ENCODE measurements around the gene PCDHA4. TPM values are rescaled to one million over a fixed set of nuclear protein-coding genes. Genes with fewer than 3 reads are reported as not detected.

Gene PCDHA4
- 1 to 10 TPM; 3.4 to 4.5 TPM for total RNA-seq
- polyA plus RNA-seq (ENCODE audit: insufficient read depth, low read depth, low replicate concordance), result 1.3 TPM
- long read RNA-seq, donor 1, full-length matches to known transcripts, result 1 of 1 reads
- long read RNA-seq, donor 1, partial matches to known transcripts, result 0 of 1 reads
- long read RNA-seq, donor 1, other reads (novel, unspliced or antisense), result 0 of 1 reads
- long read RNA-seq, donor 2, result 0 reads

- Histone ChIP-seq H3K9me3 (no peaks in the 10 kb centered on the region), H3K27ac (peak within 1 kb of the TSS in 1 of 2 donors; percentile 59), H3K4me3 (peak within 1 kb of the TSS; percentile 47 to 61)
Observed at GRCh38 chr5:140806834-140807775, at the start of gene PCDHA4. TSS of gene PCDHA4 (plus strand) at chr5:140807068.

GRCh38 chr5:140764177-140764973, 42.5 kb upstream of the PCDHA4 start:
- Histone ChIP-seq H3K4me3 (no peak overlapping the region), H3K27me3 (no peaks in the 10 kb centered on the region), H3K27ac (no peak overlapping the region), H3K36me3 (ENCODE audit: low read depth, missing control alignments) (no peaks in the 10 kb centered on the region), H3K9me3 (peaks cover 5% of the 10 kb centered on the region), H3K4me1 (no peaks in the 10 kb centered on the region)
- 89% methylated on average over 2 of the region's 2 CpGs for WGBS, 2 donors
- no peak for TF ChIP-seq CTCF (IDR thresholded peaks at IDR 0.05)
- TF ChIP-seq POLR2A (IDR thresholded peaks at IDR 0.05), result no peak
- DNase-seq, result no peak
- intact Hi-C loops (cut with DNase I; ENCODE audit: low total_unique reads), result no loop called here

More at GRCh38 chr5:140806834-140807775, at the start of gene PCDHA4:
- TF ChIP-seq POLR2A (IDR thresholded peaks at IDR 0.05), result no peak
- peak; percentile 26 to 46 (median 30) for TF ChIP-seq CTCF (IDR thresholded peaks at IDR 0.05)
- intact Hi-C loops (cut with DNase I; ENCODE audit: low total_unique reads), result no loop called here
- Histone ChIP-seq H3K36me3 (ENCODE audit: low read depth, missing control alignments) (no peaks in the 10 kb centered on the region), H3K27me3 (no peaks in the 10 kb centered on the region), H3K4me1 (no peaks in the 10 kb centered on the region)
- DNase-seq, result peak; percentile 87
- WGBS, 2 donors, result 13 to 21% methylated on average over 13 to 43 of the region's 47 CpGs

GRCh38 chr5:140767444-140767843, 39.4 kb upstream of the PCDHA4 start:
- intact Hi-C loops (cut with DNase I; ENCODE audit: low total_unique reads), result no loop called here
- WGBS, 2 donors, result 89 to 92% methylated on average over 4 of the region's 4 CpGs
- Histone ChIP-seq H3K4me1 (no peaks in the 10 kb centered on the region), H3K9me3 (peaks cover 5% of the 10 kb centered on the region), H3K4me3 (no peak overlapping the region), H3K27me3 (no peaks in the 10 kb centered on the region), H3K36me3 (ENCODE audit: low read depth, missing control alignments) (no peaks in the 10 kb centered on the region), H3K27ac (no peak overlapping the region)
- TF ChIP-seq CTCF (IDR thresholded peaks at IDR 0.05) (no peak), POLR2A (IDR thresholded peaks at IDR 0.05) (no peak)
- DNase-seq, result no peak

- Histone ChIP-seq H3K9me3 (no peaks in the 10 kb centered on the region), H3K4me1 (no peaks in the 10 kb centered on the region), H3K27me3 (no peaks in the 10 kb centered on the region), H3K36me3 (ENCODE audit: low read depth, missing control alignments) (no peaks in the 10 kb centered on the region), H3K4me3 (no peak overlapping the region), H3K27ac (no peak overlapping the region)
- intact Hi-C loops (cut with DNase I; ENCODE audit: low total_unique reads), result no loop called here
- TF ChIP-seq CTCF (IDR thresholded peaks at IDR 0.05), result no peak
- no peak for TF ChIP-seq POLR2A (IDR thresholded peaks at IDR 0.05)
- WGBS, 2 donors, result 83 to 94% methylated on average over 1 of the region's 1 CpG
- DNase-seq, result no peak
Observed at GRCh38 chr5:140780512-140780911, 26.4 kb upstream of the PCDHA4 start.

Data from testis (tissue), 5 donors.